Stimulated activated CD4-positive, alpha-beta T cell treated with anti-CD3 and anti-CD28 coated beads, Interleukin-2, amount 100 ng/mL, for 48 hours (primary cell): ENCODE data around the gene DDIT4L.
"Not testable (repeated sequence)": the region's sequence is repeated elsewhere in the genome, so short reads cannot be mapped to it uniquely, and the experiment has no call there.

Experiments
- DNase-seq, 2 donors: peaks; one replicate each; pipeline ENCODE4 v3.0.0-alpha.2; 2020

The DDIT4L gene

GRCh38 chr4:100165809-100166208 is 24.5 kb downstream of the DDIT4L start:
- DNase-seq: no peak

GRCh38 chr4:100164808-100165760 is 25.2 kb downstream of the DDIT4L start:
- no peak for DNase-seq

GRCh38 chr4:100162027-100162685 is 28.1 kb downstream of the DDIT4L start:
- no peak for DNase-seq

- DNase-seq: no peak
Observed at GRCh38 chr4:100149190-100149589, 41.1 kb downstream of the DDIT4L start.

GRCh38 chr4:100147684-100148083 is 42.6 kb downstream of the DDIT4L start:
- no peak for DNase-seq

GRCh38 chr4:100147198-100147597 is 43.1 kb downstream of the DDIT4L start:
- no peak for DNase-seq

- DNase-seq: no peak
Observed at GRCh38 chr4:100146756-100147155, 43.5 kb downstream of the DDIT4L start.

- DNase-seq: not testable (repeated sequence)
Observed at GRCh38 chr4:100137320-100137719, 52.9 kb downstream of the DDIT4L start.
